Cerebellar cortex (tissue), 1 donor: ENCODE results near the gene RHBG.
A peak's percentile ranks its signal among the peaks of the same experiment; 100 is the strongest.
"Not testable (repeated sequence)": the region's sequence is repeated elsewhere in the genome, so short reads cannot be mapped to it uniquely, and the experiment has no call there.

Experiments
- DNase-seq: peaks from one replicate; pipeline ENCODE4 v3.0.0-alpha.2; 2015; ENCODE audit warnings: low spot score

RHBG gene

DNA sequence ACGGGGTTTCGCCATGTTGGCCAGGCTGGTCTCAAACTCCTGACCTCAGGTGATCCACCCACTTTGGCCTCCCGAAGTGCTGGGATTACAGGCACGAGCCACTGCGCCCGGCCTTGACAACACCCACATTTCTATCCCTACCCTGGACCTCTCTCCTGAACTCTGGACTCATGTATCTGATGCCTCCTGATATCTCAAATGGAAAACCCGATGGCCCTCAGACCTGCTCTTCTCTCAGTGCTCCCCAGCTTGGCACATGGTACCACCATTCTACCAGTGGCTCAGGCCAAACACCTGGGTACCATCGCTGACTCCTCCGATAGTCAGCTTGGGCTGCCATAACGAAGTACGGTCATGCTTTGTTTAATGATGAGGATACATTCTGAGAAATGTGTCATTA, 8.5 kb upstream of the RHBG start:
- no peak for DNase-seq

DNA sequence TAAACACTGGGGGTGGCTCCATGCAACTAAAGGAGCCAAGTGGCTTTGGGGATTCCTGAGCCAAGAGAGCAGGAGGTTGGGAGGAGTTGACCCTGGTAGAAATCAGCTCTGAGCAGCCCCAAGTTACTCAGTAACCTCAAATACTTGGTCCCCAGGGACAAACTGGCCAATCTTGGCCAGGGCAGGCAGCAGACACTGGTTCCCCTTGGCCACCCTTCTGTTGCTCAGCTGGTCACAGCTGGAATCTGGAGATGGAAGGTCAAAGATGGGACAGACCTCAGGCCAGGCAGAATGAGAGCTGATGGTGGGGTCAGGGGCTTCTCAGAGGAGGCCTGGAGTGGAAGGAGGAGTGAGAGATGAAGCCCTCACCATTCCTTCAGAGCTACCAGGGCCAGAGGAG, 3.3 kb upstream of the RHBG start:
- no peak for DNase-seq

DNA sequence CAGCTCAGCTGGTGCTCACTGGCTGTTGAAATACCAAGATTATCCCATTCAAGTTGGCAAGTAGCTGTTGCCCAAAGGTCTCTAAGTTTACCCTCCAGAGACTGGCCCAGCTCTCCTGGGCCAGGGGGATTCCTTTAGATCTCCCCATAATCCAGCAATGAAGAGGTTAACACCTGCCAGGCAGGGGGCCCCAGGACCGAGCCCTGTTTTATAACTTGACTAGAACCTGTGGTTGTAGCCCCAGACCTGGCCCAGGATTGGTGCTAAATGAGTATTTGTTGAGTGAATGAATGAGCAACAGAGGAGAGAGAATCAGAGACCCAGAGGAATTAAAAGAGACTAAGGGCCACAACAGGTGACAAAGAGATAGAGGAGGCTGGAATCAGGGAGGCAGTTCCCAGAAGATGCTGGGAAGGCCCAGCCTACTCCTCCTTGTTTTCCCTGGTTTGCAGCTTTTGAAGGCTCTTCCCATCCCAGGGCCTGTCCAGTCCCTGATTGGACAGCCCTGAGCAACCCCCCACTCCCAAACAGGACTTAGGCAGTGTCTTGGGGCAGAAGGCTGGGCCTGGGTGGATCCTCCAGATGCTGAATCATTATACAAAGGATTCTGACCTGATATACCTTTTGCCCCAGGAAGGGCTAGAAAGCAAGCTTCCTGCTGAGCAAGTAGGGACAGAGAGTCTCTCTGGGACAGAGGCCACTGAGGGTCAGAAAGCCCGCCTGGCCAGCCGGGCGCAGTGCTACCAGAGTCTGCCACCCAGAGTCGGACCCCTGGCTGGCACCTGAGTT, 2.4 kb upstream of the RHBG start:
- DNase-seq = no peak

DNA sequence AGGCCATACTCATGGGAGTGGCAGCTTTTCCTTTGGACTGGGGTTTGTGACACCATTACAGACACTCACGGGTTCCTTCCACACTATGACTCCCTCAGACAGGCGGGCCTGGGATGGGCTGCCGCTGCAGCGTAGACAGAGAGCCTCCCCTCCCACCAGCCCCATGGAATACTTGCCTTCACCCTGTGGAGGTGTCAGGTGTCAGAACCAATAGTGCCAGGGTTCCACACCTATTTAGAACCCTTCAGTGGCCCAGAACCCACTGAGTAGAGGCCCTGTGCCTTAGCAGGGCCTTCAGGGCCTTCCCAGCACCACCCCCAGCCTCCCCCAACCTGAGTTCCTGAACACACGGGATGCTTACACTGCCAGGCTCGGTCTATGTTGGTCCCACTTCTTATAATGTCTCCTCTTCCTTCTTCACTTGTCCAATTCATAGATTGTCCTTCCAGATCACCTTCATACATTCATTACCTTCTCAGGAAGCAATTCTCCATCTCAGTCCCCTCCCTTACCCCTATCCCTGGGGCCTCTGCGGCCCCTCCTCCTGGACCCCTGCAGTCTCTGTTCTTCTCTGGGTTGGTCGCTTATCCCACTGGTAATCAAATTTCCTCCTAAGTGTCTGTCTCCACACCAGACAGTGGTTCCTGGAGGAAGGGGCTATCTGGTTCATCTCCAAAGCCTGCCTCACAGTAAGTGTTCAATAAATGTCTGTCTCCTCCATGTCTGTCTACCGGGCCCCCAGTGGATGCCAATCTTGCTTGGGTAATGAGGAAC, 1.4 kb upstream of the RHBG start:
- no peak for DNase-seq

DNA sequence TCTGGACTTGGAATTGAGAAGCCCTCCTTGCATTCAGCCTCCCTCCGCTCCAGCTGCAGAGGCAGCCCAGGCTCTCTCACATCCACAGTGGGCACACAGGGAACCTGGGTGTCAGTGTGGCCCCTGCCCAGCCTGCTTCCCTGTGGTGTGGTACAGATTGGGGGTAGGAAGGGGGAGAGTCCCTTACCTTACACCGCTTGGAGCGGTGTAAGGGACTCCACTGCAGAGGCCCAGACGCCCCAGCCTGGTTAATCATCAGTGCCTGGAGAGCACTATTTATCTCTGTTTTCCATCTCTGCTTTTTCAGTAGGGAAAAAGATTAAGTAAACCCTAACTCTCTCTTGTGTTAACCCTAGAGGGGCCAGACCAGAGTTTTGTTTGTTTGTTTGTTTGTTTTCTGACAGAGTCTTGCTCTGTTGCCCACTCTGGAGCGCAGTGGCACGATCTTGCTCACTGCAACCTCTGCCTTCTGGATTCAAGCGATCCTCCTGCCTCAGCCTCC, 803 bp upstream of the RHBG start:
- no peak for DNase-seq

DNA sequence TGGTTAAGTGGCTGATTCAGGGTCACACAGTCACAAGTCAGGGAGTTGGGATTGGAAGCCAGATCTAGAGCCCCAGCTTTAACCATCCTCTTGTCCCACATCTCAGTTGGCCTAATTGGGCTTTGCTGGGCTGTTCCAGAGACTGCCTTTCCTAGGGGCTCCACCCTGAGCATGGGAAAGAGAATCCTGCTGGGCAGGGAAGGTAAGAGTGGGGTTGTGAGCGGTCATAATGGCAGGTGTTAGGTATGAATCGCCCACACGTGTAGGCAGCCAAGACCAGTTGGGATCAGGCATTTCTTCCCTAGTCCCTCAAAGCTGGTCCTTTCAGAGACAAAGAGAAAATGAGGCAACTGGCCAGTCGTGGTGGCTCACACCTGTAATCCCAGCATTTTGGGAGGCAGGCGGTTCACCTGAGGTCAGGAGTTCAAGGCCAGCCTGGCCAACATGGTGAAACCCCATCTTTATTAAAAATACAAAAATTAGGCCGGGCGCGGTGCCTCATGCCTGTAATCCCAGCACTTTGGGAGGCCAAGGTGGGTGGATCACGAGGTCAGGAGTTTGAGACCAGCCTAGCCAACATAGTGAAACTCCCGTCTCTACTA, 775 bp downstream of the RHBG start:
- DNase-seq = not testable (repeated sequence)

DNA sequence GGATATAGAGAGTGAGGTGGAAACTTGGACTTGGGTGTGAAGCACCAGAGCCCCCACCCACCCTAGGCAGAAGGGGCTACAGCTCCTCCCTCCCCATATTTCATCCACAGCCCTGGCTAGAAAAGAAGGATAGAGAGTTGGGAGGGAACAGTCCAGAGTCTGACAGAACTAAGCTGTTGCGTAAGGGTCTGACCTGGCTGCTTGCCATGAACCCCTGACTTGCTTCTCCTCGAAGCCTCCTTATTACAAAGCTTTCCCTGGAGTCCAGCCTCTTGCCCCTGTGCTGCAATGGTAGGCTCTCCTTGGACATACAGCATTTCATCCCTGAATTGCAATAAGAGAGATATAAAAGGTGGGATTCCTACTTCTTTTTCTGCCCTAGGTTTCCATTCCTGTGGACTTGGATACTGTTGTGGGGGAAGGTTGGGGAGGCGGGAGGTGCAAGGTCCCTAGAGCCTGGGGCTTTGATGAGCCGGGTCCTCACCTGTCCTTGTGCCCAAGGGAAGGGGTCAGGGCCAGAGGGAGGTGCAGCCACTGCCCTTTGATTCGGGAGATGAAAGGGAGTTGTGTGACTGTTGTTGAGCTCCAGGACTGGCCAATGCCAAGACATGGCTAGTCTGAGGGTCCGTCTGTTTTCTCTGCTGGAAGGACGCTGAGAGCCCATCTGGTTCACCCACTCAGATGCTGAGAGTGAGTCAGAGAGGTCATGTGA, 2.7 kb downstream of the RHBG start:
- peak; percentile 92 for DNase-seq

DNA sequence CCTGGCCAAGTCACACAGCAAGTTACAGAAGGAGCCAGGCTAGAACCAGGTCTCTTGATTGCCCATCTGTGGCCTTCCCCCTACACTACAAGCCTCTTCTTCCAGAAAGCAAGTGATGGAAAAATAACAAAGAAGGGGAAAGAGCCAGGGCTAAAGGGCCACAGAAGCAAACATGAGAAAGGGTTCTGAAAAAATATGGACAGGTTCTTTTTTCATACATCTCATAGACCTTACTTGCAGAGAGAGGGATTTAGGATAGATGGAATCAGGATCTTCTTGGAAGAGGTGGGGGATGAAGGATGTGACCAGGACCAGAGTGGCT, 3.2 kb downstream of the RHBG start:
- no peak for DNase-seq

DNA sequence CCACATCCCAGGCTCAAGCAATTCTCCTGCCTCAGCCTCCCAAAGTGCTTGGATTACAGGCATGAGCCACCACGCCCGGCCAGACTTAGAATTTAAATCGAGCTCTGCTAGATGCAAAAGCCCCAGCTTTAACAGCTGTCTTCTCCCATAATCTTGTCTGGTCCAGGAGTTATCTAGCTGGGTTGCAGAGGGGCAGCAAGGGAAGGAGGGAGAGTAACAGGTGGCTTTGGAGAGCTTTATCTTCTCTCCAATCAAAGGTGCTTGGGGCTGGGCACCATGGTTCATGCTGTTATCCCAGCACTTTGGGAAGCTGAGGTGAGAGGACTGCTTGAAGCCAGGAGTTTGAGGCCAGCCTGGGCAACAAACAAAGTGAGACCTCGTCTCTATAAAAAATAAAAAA, 3.9 kb downstream of the RHBG start:
- DNase-seq = no peak

DNA sequence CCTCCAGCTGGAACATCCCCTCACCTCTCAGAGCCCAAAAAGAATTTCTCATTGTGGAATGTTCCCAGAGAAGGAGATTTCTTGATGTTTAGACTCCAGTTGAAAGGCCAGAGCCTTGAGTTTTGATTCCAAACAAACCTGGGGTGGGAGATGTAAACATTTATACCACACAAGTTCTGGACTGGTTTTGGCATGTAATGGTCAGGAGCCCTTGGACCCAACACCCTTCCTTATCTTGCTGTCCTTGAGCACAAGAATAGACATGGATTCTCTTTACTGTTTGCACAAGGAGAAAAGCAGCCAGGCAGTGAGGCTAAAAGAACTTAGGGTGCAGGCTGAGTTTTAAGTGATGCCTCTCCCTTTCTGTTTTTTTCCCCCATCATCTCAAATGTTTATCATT, 4.5 kb downstream of the RHBG start:
- no peak for DNase-seq

DNA sequence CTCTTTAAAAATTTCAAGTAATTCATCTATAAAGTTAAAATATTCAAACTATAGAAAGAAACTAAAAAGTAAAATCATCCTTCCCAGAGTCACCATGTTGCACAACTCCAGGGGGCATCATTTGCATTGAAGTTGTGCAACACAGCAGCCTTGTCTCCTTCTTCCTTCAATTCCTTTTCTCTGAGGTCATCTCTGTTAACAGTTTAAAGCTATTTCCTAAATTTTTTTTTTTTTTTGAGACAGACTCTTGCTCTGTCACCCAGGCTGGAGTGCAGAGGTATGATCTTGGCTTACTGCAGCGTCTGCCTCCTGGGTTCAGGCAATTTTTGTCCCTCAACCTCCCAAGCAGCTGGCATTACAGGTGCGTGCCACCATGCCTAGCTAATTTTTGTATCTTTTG, 7.1 kb downstream of the RHBG start:
- no peak for DNase-seq

DNA sequence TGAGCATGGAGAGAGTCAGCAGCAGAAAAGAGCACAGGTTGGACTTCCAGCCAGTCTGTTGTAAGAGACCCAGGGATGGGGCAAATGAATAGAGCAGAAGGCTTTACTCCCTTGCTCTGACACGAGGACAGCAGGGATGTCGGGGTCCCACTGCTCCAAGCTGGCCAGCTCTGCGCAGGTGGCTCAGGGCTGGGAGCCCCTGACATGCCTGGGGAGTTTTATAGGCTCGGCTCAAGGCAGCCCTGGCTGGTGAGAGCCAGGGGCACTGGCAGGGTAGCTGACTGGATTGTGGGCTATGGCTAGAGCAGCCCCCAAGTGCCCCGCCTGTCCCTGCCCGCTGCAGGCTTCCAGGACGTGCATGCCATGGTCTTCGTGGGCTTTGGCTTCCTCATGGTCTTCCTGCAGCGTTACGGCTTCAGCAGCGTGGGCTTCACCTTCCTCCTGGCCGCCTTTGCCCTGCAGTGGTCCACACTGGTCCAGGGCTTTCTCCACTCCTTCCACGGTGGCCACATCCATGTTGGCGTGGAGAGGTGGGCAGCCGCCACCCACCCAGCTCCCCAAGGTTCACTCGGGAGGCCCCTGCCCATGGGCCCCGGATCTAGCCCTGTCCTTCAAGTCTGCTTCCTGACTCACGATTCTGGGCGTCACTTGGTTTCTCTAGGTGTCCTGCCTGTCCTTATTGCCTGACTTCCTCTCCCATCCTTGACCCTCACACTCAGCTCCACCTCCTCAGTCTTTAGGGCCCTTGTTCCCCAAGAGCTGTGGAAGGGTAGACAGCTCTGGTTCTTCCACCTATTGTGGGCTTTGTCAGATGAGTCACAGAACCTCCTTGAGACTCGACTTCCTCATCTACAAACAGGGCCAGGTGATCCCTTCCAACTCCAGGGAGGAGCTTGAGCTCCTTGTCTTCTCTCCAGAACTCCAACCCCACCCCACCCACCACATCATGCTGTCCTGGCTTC, 8.2 kb downstream of the RHBG start:
- no peak for DNase-seq

DNA sequence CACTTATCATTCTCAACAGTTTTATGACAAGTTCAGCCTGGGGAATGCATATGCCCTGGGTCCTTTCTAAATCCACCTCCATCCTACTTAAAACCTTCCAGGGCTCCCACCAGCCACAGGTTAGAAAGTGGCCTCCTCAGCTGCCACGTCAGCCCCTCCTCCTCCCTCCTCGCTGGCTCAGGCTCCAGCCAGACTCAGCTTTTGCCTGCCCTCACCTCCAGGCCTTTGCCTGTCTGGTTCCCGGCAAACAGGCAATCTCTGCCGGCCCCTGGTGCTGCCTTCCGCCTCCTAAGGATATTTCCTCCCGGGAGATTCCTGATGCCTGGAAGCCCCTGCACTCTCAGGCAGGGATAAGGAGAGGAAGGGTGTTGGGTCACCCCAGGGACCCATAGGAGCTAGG, 9.5 kb downstream of the RHBG start:
- DNase-seq = no peak

DNA sequence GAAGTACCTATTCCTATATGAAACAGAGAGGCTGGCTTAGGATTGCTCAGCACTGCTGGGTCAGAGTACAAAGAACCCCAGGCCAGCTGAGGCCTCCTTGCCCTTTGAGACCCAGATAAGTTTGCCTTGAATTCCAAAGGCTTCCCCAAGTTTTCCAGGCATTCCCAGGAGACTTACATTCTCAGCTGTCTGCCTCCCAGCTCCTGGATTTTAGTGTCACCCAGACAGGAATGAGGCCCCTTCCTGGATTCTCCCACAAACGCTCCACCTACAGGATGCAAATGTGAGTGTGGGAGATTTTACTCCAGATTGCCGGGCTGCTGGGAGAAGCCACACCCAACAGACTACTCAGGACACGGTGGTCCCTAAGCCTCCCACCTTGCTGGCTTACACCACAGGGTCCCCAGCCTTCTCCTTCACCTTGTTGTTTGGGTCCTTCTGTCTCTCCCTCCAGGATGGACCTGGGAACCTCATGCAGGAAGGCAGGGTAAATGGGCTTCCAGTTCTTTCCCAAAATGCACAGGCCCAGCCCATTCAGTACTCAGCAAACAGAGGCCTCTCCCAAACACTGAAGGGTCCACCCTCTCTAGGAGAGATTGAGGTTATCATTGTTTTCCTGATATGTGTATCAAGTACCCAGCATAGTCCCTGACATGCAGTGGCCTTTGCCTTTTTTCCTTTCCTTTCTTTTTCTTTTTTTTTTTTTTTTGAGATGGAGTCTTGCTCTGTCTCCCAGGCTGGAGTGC, 10.6 kb downstream of the RHBG start:
- DNase-seq = no peak

DNA sequence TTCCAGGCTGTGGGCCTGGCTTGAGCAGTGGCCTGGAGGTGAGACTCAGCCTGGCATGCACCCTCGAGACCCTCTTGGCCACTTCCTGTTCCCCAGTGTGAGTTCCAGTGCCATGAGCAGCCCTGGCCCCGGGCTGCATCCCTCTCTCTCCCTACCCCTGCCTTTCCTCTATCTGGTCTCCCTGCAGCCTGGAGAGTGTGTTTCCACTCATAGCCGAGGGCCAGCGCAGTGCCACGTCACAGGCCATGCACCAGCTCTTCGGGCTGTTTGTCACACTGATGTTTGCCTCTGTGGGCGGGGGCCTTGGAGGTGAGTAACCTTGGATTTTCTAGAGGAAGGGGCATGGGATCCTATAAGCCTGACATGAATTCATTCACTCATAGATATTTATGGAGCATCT, 13.6 kb downstream of the RHBG start:
- no peak for DNase-seq

DNA sequence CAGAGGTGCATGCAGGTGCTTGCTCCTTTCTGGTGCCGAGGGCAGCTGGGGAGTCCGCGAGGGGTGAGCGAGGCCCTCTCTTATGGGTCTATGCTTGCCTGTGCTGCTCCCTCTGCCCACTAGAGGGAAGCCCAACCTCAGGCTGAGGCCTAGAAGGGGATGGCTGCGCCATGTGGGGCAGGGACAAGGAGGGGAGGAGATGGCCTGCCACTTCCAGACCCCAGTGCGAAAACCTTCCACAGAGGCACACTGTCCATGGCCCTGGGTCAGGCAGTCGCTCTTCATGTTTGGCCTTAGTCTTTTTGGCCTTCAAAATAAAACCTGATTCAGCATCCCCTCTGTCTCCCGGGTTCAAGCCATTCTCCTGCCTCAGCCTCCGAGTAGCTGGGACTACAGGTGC, 14.0 kb downstream of the RHBG start:
- DNase-seq = peak; percentile 88

DNA sequence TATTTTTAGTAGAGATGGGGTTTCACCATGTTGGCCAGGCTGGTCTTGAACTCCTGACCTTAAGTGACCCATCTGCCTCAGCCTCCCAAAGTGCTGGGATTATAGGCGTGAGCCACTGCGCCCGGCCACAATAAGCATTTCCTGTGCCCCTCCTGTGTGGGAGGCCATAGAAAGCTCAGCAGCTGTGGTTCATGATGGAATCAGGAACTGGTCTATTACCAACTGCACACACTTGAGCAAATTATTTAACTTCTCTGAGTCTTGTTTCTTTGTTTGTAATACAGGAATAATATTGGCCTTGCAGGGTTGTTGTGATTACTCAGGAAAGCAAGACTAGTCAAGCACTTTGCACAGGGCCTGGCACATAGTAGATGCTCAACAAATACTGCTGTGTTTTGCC, 15.0 kb downstream of the RHBG start:
- DNase-seq = no peak

DNA sequence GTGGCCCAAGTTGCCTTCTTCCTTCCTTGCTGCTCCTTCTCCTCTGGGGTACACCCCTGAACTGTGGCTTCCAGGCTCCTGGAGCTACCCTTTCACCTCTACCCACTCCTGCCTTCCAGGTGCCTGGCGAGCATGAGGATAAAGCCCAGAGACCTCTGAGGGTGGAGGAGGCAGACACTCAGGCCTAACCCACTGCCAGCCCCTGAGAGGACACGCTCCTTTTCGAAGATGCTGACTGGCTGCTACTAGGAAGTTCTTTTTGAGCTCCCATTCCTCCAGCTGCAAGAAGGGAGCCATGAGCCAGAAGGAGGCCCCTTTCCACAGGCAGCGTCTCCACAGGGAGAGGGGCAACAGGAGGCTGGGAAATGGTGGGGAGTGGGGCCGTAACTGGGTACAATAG, 15.6 kb downstream of the RHBG start:
- DNase-seq = no peak

DNA sequence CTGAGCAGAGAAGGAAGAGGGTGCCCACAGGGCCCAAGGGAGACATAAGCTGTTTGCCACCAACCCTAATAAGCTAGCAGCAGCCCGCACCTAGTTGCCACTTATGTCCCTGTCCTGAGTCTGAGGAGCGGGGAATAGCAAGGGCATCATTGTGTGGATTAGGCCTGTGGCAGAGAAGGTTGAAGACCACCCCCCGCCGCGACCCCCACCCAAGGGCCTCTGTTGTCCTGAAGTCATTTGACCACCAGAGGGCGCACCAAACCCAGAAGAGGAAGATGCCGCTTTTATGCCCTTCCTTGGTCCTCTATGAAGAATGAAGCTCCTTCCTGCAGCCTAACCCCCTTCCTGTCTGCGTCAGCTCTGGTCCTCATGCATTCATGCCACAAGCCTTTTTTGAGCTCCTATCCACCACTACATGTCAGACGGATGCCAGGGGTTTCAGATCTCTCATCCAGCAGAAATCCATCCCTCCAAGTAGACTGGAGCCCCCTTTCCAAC, 16.6 kb downstream of the RHBG start:
- peak; percentile 83 for DNase-seq

DNA sequence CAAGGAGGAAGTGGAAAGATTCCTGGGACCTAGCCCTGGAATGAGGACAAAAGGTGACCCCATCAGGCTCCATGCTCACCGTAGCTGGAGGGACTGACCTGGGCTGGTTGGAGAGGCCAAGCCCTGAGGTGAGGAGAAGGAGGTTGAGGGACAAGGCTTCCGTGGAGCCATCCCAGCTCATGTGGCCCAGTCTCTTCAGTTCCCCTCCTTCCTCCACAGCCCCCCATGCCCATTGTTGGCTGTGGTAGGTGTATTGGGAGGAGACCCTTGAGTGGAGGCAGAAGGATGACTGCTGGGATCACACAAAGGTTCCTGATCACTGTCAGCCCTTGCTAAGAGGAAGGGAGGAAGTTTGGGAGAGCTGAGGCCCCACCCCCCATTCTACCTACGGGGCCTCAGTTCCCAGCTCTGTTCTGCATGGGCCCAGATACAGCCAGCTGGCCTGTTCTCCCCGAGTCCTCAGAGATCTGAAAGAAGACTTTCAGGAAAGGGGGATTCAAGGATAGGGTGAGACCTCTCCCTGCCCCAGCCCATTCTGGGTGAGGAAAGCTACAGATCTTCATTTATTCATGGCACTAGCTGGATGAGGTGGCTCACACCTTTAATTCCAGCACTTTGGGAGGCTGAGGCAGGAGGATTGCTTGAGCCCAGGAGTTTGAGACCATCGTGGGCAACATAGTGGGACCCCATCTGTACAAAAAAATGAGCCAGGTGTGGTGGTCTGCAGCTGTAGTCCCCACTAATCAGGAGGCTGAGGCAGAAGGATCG, 17.3 kb downstream of the RHBG start:
- no peak for DNase-seq
